ENCODE results near the gene ORM1.

Gene ORM1

GRCh38 chr9:114308361-114308950 lies 14.4 kb upstream of the ORM1 start:
- Histone ChIP-seq H3K36me3 (ENCODE audit: control insufficient read depth in 2 of 2, insufficient read depth in 2 of 2, low read length in 2 of 2) (no peaks in the 10 kb centered on the region), H3K9me3 (ENCODE audit: control insufficient read depth in 2 of 2, low read length in 2 of 2) (no peaks in the 10 kb centered on the region), H3K27ac (ENCODE audit: low read depth in 2 of 2, low read length in 2 of 2) (no peak overlapping the region)

GRCh38 chr9:114309096-114309495 lies 13.8 kb upstream of the ORM1 start:
- Histone ChIP-seq H3K4me3 (ENCODE audit: low read length in 2 of 2) (no peak overlapping the region), H3K36me3 (ENCODE audit: control insufficient read depth in 2 of 2, insufficient read depth in 2 of 2, low read length in 2 of 2) (no peaks in the 10 kb centered on the region), H3K4me1 (ENCODE audit: control insufficient read depth in 2 of 2, insufficient read depth in 2 of 2, low read length in 2 of 2) (peaks cover 0 to 2% of the 10 kb centered on the region in 2 donors), H3K9me3 (ENCODE audit: control insufficient read depth in 2 of 2, low read length in 2 of 2) (no peaks in the 10 kb centered on the region), H3K27ac (ENCODE audit: low read depth in 2 of 2, low read length in 2 of 2) (no peak overlapping the region), H3K27me3 (ENCODE audit: control insufficient read depth in 2 of 2, insufficient read depth in 2 of 2, low read length in 2 of 2) (no peaks in the 10 kb centered on the region), H3K9ac (ENCODE audit: low read depth in 1 of 2, low read length in 2 of 2) (no peak overlapping the region)

More at GRCh38 chr9:114308361-114308950, 14.4 kb upstream of the ORM1 start:
- no peaks in the 10 kb centered on the region for H3K27me3 ChIP-seq (ENCODE audit: control insufficient read depth in 2 of 2, insufficient read depth in 2 of 2, low read length in 2 of 2)
- H3K4me3 ChIP-seq (ENCODE audit: low read length in 2 of 2) = no peak overlapping the region
- peaks cover 0 to 2% of the 10 kb centered on the region in 2 donors for H3K4me1 ChIP-seq (ENCODE audit: control insufficient read depth in 2 of 2, insufficient read depth in 2 of 2, low read length in 2 of 2)
- no peak overlapping the region for H3K9ac ChIP-seq (ENCODE audit: low read depth in 1 of 2, low read length in 2 of 2)

GRCh38 chr9:114310471-114311450 lies 12.1 kb upstream of the ORM1 start:
- H3K9ac ChIP-seq (ENCODE audit: low read depth in 1 of 2, low read length in 2 of 2) = no peak overlapping the region
- no peaks in the 10 kb centered on the region for H3K27me3 ChIP-seq (ENCODE audit: control insufficient read depth in 2 of 2, insufficient read depth in 2 of 2, low read length in 2 of 2)
- H3K4me1 ChIP-seq (ENCODE audit: control insufficient read depth in 2 of 2, insufficient read depth in 2 of 2, low read length in 2 of 2) = no peaks in the 10 kb centered on the region
- no peaks in the 10 kb centered on the region for H3K9me3 ChIP-seq (ENCODE audit: control insufficient read depth in 2 of 2, low read length in 2 of 2)
- no peaks in the 10 kb centered on the region for H3K36me3 ChIP-seq (ENCODE audit: control insufficient read depth in 2 of 2, insufficient read depth in 2 of 2, low read length in 2 of 2)
- H3K27ac ChIP-seq (ENCODE audit: low read depth in 2 of 2, low read length in 2 of 2) = no peak overlapping the region
- no peak overlapping the region for H3K4me3 ChIP-seq (ENCODE audit: low read length in 2 of 2)

- H3K9me3 ChIP-seq (ENCODE audit: control insufficient read depth in 2 of 2, low read length in 2 of 2) = no peaks in the 10 kb centered on the region
- H3K9ac ChIP-seq (ENCODE audit: low read depth in 1 of 2, low read length in 2 of 2) = no peak overlapping the region
- no peaks in the 10 kb centered on the region for H3K36me3 ChIP-seq (ENCODE audit: control insufficient read depth in 2 of 2, insufficient read depth in 2 of 2, low read length in 2 of 2)
- no peaks in the 10 kb centered on the region for H3K27me3 ChIP-seq (ENCODE audit: control insufficient read depth in 2 of 2, insufficient read depth in 2 of 2, low read length in 2 of 2)
- H3K27ac ChIP-seq (ENCODE audit: low read depth in 2 of 2, low read length in 2 of 2) = no peak overlapping the region
- H3K4me3 ChIP-seq (ENCODE audit: low read length in 2 of 2) = no peak overlapping the region
- H3K4me1 ChIP-seq (ENCODE audit: control insufficient read depth in 2 of 2, insufficient read depth in 2 of 2, low read length in 2 of 2) = no peaks in the 10 kb centered on the region
Measured at GRCh38 chr9:114311571-114312512, 11.1 kb upstream of the ORM1 start.

- Histone ChIP-seq H3K9ac (ENCODE audit: low read depth in 1 of 2, low read length in 2 of 2) (no peak overlapping the region), H3K27ac (ENCODE audit: low read depth in 2 of 2, low read length in 2 of 2) (no peak overlapping the region), H3K36me3 (ENCODE audit: control insufficient read depth in 2 of 2, insufficient read depth in 2 of 2, low read length in 2 of 2) (no peaks in the 10 kb centered on the region), H3K27me3 (ENCODE audit: control insufficient read depth in 2 of 2, insufficient read depth in 2 of 2, low read length in 2 of 2) (no peaks in the 10 kb centered on the region), H3K9me3 (ENCODE audit: control insufficient read depth in 2 of 2, low read length in 2 of 2) (no peaks in the 10 kb centered on the region), H3K4me1 (ENCODE audit: control insufficient read depth in 2 of 2, insufficient read depth in 2 of 2, low read length in 2 of 2) (no peaks in the 10 kb centered on the region), H3K4me3 (ENCODE audit: low read length in 2 of 2) (no peak overlapping the region)
Measured at GRCh38 chr9:114312513-114312875, 10.4 kb upstream of the ORM1 start.

- Histone ChIP-seq H3K27ac (ENCODE audit: low read depth in 2 of 2, low read length in 2 of 2) (no peak overlapping the region), H3K4me1 (ENCODE audit: control insufficient read depth in 2 of 2, insufficient read depth in 2 of 2, low read length in 2 of 2) (no peaks in the 10 kb centered on the region), H3K36me3 (ENCODE audit: control insufficient read depth in 2 of 2, insufficient read depth in 2 of 2, low read length in 2 of 2) (no peaks in the 10 kb centered on the region), H3K27me3 (ENCODE audit: control insufficient read depth in 2 of 2, insufficient read depth in 2 of 2, low read length in 2 of 2) (no peaks in the 10 kb centered on the region), H3K9me3 (ENCODE audit: control insufficient read depth in 2 of 2, low read length in 2 of 2) (no peaks in the 10 kb centered on the region), H3K9ac (ENCODE audit: low read depth in 1 of 2, low read length in 2 of 2) (no peak overlapping the region), H3K4me3 (ENCODE audit: low read length in 2 of 2) (no peak overlapping the region)
Measured at GRCh38 chr9:114313186-114313585, 9.7 kb upstream of the ORM1 start.

- Histone ChIP-seq H3K27ac (ENCODE audit: low read depth in 2 of 2, low read length in 2 of 2) (no peak overlapping the region), H3K9ac (ENCODE audit: low read depth in 1 of 2, low read length in 2 of 2) (no peak overlapping the region), H3K36me3 (ENCODE audit: control insufficient read depth in 2 of 2, insufficient read depth in 2 of 2, low read length in 2 of 2) (no peaks in the 10 kb centered on the region), H3K4me1 (ENCODE audit: control insufficient read depth in 2 of 2, insufficient read depth in 2 of 2, low read length in 2 of 2) (no peaks in the 10 kb centered on the region), H3K27me3 (ENCODE audit: control insufficient read depth in 2 of 2, insufficient read depth in 2 of 2, low read length in 2 of 2) (no peaks in the 10 kb centered on the region), H3K4me3 (ENCODE audit: low read length in 2 of 2) (no peak overlapping the region), H3K9me3 (ENCODE audit: control insufficient read depth in 2 of 2, low read length in 2 of 2) (no peaks in the 10 kb centered on the region)
Measured at GRCh38 chr9:114314256-114314867, 8.5 kb upstream of the ORM1 start.

GRCh38 chr9:114314881-114315722 lies 7.8 kb upstream of the ORM1 start:
- no peak overlapping the region for H3K9ac ChIP-seq (ENCODE audit: low read depth in 1 of 2, low read length in 2 of 2)
- no peaks in the 10 kb centered on the region for H3K9me3 ChIP-seq (ENCODE audit: control insufficient read depth in 2 of 2, low read length in 2 of 2)
- no peak overlapping the region for H3K4me3 ChIP-seq (ENCODE audit: low read length in 2 of 2)
- H3K27ac ChIP-seq (ENCODE audit: low read depth in 2 of 2, low read length in 2 of 2) = no peak overlapping the region
- no peaks in the 10 kb centered on the region for H3K36me3 ChIP-seq (ENCODE audit: control insufficient read depth in 2 of 2, insufficient read depth in 2 of 2, low read length in 2 of 2)
- no peaks in the 10 kb centered on the region for H3K4me1 ChIP-seq (ENCODE audit: control insufficient read depth in 2 of 2, insufficient read depth in 2 of 2, low read length in 2 of 2)
- peaks cover 0 to 2% of the 10 kb centered on the region in 2 donors for H3K27me3 ChIP-seq (ENCODE audit: control insufficient read depth in 2 of 2, insufficient read depth in 2 of 2, low read length in 2 of 2)

- no peak overlapping the region for H3K27ac ChIP-seq (ENCODE audit: low read depth in 2 of 2, low read length in 2 of 2)
- H3K36me3 ChIP-seq (ENCODE audit: control insufficient read depth in 2 of 2, insufficient read depth in 2 of 2, low read length in 2 of 2) = no peaks in the 10 kb centered on the region
- H3K9ac ChIP-seq (ENCODE audit: low read depth in 1 of 2, low read length in 2 of 2) = no peak overlapping the region
- H3K9me3 ChIP-seq (ENCODE audit: control insufficient read depth in 2 of 2, low read length in 2 of 2) = no peaks in the 10 kb centered on the region
- H3K4me3 ChIP-seq (ENCODE audit: low read length in 2 of 2) = no peak overlapping the region
- H3K4me1 ChIP-seq (ENCODE audit: control insufficient read depth in 2 of 2, insufficient read depth in 2 of 2, low read length in 2 of 2) = no peaks in the 10 kb centered on the region
- peaks cover 0 to 2% of the 10 kb centered on the region in 2 donors for H3K27me3 ChIP-seq (ENCODE audit: control insufficient read depth in 2 of 2, insufficient read depth in 2 of 2, low read length in 2 of 2)
Measured at GRCh38 chr9:114315723-114316363, 7.1 kb upstream of the ORM1 start.
